ENCODE results near the gene TRIM49C.
"Not testable (repeated sequence)": the region's sequence is repeated elsewhere in the genome, so short reads cannot be mapped to it uniquely, and the experiment has no call there.

The TRIM49C gene, protein sequence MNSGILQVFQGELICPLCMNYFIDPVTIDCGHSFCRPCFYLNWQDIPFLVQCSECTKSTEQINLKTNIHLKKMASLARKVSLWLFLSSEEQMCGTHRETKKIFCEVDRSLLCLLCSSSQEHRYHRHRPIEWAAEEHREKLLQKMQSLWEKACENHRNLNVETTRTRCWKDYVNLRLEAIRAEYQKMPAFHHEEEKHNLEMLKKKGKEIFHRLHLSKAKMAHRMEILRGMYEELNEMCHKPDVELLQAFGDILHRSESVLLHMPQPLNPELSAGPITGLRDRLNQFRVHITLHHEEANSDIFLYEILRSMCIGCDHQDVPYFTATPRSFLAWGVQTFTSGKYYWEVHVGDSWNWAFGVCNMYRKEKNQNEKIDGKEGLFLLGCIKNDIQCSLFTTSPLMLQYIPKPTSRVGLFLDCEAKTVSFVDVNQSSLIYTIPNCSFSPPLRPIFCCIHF

DNA sequence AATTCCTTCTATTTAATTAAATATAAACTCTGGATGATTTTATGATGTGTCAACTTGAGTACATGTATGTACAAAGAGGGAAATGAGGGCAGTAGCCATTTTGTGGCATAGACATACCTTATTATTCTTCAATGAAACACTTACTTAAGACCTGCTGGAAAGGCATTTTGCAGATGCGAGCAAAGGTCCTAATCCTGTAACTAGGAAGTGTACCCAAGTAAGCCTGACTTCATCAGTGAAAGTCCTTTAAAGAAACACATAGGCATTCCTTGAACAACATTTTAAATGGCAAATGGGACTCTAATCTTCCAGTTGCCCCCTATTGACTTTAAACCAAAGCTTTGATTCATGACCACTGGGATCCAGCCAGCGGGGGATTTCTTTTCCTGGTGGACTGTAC lies at the start of gene TRIM49C:
TSS of gene TRIM49C (plus strand) at position 301 of the 400 bp plus-strand sequence. CDS start 4,106 bp downstream, outside the sequence.
- not testable (repeated sequence) for DNase-seq

DNA sequence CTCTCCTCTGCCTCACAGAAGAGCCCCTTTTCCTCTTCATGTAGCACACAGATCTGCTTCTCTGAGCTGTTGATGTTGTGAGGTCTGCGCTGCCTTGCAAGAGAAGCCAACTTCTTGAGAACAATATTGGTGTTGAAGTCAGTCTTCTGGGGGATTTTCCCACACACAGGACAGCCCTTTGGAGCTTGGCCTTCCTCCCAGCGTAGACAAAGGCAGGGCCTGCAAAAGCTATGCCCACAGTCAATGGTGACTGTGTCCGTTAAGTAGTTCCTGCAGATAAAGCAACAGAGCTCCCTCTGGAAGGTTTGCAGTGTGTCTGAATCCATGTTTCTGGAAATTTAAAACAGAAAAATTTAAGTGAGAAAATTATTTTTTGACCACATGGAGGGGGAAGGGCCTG lies 6.7 kb upstream of the TRIM49C start:
- DNase-seq: not testable (repeated sequence)

DNA sequence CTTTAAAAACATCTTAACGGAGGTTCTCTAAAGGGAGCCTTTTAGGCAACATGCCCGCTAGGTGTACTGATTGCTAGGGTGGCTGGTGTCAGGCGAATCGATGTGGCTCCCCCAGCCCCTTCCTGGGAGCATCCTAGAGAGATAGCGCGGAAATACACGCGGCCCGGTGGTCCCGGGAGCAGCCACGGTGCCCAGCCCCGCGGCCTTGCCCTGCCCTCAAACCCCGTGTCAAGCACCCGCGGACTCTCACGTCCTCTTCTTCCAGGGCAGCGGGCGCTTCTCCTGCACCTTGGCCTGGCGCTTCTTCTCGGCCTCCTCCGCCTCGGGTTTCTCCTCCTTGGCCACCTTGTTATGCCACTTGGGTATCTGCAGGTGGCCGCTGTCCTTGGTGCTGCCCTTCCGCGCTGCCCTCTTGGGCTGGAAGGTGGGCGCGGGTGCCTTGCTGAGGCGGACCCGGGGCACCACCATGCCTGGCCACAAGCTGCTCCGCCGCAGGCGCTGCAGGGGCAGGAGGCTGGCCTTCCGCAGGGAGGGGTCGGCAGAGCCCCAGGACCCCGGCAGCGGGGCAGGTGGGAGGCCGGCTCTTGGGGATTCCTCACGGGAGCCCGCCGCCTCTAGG lies 20.8 kb downstream of the TRIM49C start:
- not testable (repeated sequence) for DNase-seq

DNA sequence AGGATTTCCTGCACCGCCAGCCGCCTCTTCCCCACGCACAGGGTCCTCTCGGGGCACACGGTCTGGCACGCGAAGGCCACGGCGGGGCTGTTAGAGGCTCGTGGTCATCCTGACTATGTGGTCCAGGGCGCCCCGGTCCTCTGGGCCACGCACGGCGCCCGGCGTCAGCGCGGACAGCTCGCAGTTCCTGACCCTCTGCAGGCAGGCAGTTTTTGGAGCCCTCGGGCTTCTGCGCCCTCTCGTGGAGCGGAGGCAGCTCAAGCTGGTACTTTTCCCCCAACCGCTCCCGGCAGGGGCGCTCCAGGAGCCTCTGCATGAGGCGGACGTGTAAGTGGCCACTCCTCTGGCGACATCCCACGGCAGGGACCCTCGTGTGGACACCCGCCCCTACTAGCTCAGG lies 21.4 kb downstream of the TRIM49C start:
- not testable (repeated sequence) for DNase-seq

DNA sequence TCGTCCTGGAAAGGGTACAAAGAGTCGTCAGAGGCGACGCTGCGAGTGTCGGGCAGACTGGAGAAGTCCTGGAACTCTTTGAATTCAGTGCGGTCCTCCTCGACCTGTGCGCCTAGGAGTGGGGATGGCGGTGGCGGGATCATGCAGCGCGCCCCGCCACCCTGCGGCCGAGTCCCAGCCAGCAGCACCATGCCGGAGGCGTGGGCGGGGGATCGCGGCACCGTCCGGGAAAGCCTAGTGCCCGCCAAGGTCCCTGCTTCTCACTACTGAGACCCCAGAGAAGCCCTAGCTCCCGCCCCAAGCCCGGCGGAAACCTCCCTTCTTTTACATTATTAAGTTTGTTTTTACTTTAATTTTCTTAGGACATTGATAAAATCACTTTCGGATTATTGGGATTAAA lies 22.6 kb downstream of the TRIM49C start:
- DNase-seq: not testable (repeated sequence)

DNA sequence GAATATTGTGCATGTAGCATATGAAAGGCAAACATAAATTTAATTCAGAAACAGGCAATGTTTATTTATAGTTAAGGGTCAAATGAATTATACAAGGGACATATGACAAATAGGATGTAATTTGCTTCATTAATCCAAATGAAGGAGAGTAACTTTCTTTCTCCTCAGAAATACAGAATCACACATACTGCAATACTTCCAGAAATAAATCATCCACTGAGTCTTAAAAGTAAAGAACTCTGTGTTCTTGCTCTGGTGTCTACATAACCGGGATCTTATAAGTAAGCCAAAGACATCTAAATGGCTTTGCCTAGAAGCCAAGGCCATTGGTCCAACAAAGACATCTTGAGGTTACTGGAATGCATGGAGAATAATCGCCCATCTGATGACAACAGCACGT lies 54.7 kb downstream of the TRIM49C start, which contains the start of gene UBTFL1:
TSS of gene UBTFL1 (plus strand) at position 301 of the 400 bp plus-strand sequence. CDS start at position 301, 0 bp downstream.
- DNase-seq: not testable (repeated sequence)

DNA sequence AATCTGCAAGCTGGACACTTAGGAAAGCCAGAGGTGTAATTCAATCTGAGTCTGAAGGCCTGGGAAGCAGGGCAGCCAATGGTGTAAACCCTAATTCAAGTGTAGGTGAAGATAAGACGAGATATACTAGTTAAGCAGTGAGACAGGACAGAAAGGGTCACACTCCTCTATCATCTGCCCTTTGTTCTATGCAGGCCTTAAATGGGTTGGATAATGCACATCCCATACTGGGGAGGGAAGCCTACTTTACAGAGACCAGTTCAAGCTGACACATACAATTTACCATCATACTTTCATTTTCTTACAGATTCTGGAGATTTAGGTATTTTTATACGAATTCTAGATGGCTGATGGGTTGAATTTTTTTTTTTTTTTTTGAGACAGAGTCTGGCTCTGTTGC lies 57.8 kb downstream of the TRIM49C start:
- DNase-seq: not testable (repeated sequence)

All from left hindlimb (tissue), 1 donor.